GM12891 (cell line): ENCODE measurements around the gene DNM3.

Experiments used
- POLR2A ChIP-seq: IDR thresholded peaks from 2 replicates; pipeline ENCODE4 v1.6.1; 2011; ENCODE audit warnings: low read depth, low read length, control low read depth
- POLR2AphosphoS5 ChIP-seq: IDR thresholded peaks from 2 replicates; pipeline ENCODE4 v1.6.1; 2011; ENCODE audit warnings: low read depth, low read length, control low read depth

GRCh38 chr1:172084876-172085275, 243.6 kb downstream of the DNM3 start:
- TF ChIP-seq POLR2A, result no peak
- TF ChIP-seq POLR2AphosphoS5, result no peak
